Posterior vena cava (tissue), 2 donors: ENCODE measurements around the gene TTC13. TPM values are rescaled to one million over a fixed set of nuclear protein-coding genes. Genes with fewer than 3 reads are reported as not detected.

Experiments used
- DNase-seq: peaks from one replicate; pipeline ENCODE4 v3.0.0-alpha.2; 2020; ENCODE audit warnings: low spot score
- intact Hi-C, 2 donors: fragments of 100-400 bp; cut with DNase I; formaldehyde crosslinking; loops; one replicate each; pipeline versions ENCODE4 v1.14.1 to v1.14.2; 2022 to 2023
- total RNA-seq, 2 donors: library from RNA; stranded (reverse); fragmentation: NEBNext Ultra II Directional; extraction: Animal tissue kit (Norgen Biotek cat#: 25700); gene quantifications; one replicate each; pipeline ENCODE4 v1.2.1, GENCODE V29; 2021
- donor health status: DM: yes; HTN: yes; CAD: no.
- donor health status: DM: yes; HTN: yes; CAD: no.

Gene TTC13
- total RNA-seq, 2 donors from 2014 or later, result 13.7 to 17.4 TPM

GRCh38 chr1:230917284-230918135 lies 61.2 kb downstream of the TTC13 start:
- intact Hi-C loops, result loop anchor here (1.0 to 10.0 kb wide), 3 partner anchors 53 to 120 kb away; partner anchors contain the start of gene C1orf198 (in 1 of the 2)
- peak; percentile 84 for DNase-seq

- DNase-seq, result no peak
- intact Hi-C loops, result loop anchor here (1.0 to 10.0 kb wide), 4 partner anchors 33 to 119 kb away; partner anchors contain the start of gene C1orf198 (in 1 of the 2)
Measured at GRCh38 chr1:230916587-230917283, 61.9 kb downstream of the TTC13 start.

- intact Hi-C loops, result loop anchor here (2.0 to 10.0 kb wide), 3 partner anchors 14 to 118 kb away; partner anchors contain the start of gene C1orf198 (in 1 of the 2)
- no peak for DNase-seq
Measured at GRCh38 chr1:230915078-230915477, 63.6 kb downstream of the TTC13 start.

- DNase-seq, result no peak
- intact Hi-C loops, result loop anchor here in 1 of 2 donors (10.0 kb wide), 1 partner anchor 49 kb away; the partner anchor contains the start of gene C1orf198
Measured at GRCh38 chr1:230913496-230913895, 65.2 kb downstream of the TTC13 start.

- intact Hi-C loops, result loop anchor here in 1 of 2 donors (10.0 kb wide), 1 partner anchor 46 kb away; the partner anchor contains the start of gene C1orf198
- DNase-seq, result no peak
Measured at GRCh38 chr1:230910755-230911117, 67.9 kb downstream of the TTC13 start.

GRCh38 chr1:230909974-230910754 lies 68.5 kb downstream of the TTC13 start:
- no peak for DNase-seq

GRCh38 chr1:230907472-230908205 lies 71.0 kb downstream of the TTC13 start:
- intact Hi-C loops, result no loop called here

More at GRCh38 chr1:230909974-230910754, 68.5 kb downstream of the TTC13 start:
- intact Hi-C loops, result loop anchor here in 1 of 2 donors (10.0 kb wide), 1 partner anchor 45 kb away; the partner anchor contains the start of gene C1orf198

GRCh38 chr1:230906226-230906625 lies 72.4 kb downstream of the TTC13 start:
- intact Hi-C loops, result no loop called here

More at GRCh38 chr1:230907472-230908205, 71.0 kb downstream of the TTC13 start:
- no peak for DNase-seq

GRCh38 chr1:230905733-230906132 lies 72.9 kb downstream of the TTC13 start:
- intact Hi-C loops, result no loop called here

More at GRCh38 chr1:230906226-230906625, 72.4 kb downstream of the TTC13 start:
- DNase-seq, result no peak

GRCh38 chr1:230902349-230902923 lies 76.2 kb downstream of the TTC13 start:
- DNase-seq, result no peak

More at GRCh38 chr1:230905733-230906132, 72.9 kb downstream of the TTC13 start:
- no peak for DNase-seq

GRCh38 chr1:230901671-230902070 lies 77.0 kb downstream of the TTC13 start:
- intact Hi-C loops, result no loop called here

More at GRCh38 chr1:230902349-230902923, 76.2 kb downstream of the TTC13 start:
- intact Hi-C loops, result no loop called here

GRCh38 chr1:230900984-230901383 lies 77.7 kb downstream of the TTC13 start:
- intact Hi-C loops, result no loop called here
- no peak for DNase-seq

More at GRCh38 chr1:230901671-230902070, 77.0 kb downstream of the TTC13 start:
- DNase-seq, result no peak

- intact Hi-C loops, result no loop called here
Measured at GRCh38 chr1:230899841-230900251, 78.8 kb downstream of the TTC13 start.

GRCh38 chr1:230898748-230899147 lies 79.9 kb downstream of the TTC13 start:
- no peak for DNase-seq
- intact Hi-C loops, result no loop called here

More at GRCh38 chr1:230899841-230900251, 78.8 kb downstream of the TTC13 start:
- no peak for DNase-seq

GRCh38 chr1:230898144-230898543 lies 80.5 kb downstream of the TTC13 start:
- intact Hi-C loops, result no loop called here
- no peak for DNase-seq

- no peak for DNase-seq
- intact Hi-C loops, result no loop called here
Measured at GRCh38 chr1:230896779-230897178, 81.9 kb downstream of the TTC13 start.

GRCh38 chr1:230895452-230895851 lies 83.2 kb downstream of the TTC13 start:
- no peak for DNase-seq
- intact Hi-C loops, result no loop called here

- intact Hi-C loops, result no loop called here
- no peak for DNase-seq
Measured at GRCh38 chr1:230894664-230895063, 84.0 kb downstream of the TTC13 start.
